Naive thymus-derived CD4-positive, alpha-beta T cell (primary cell): ENCODE data around the gene ABL2. TPM values are rescaled to one million over a fixed set of nuclear protein-coding genes. Genes with fewer than 3 reads are reported as not detected.

Source experiments
- ATAC-seq: fragments of 150-1000 bp; cut with Tn5 transposase; 2 replicates; pipeline ENCODE4 v1.10.0; 2021; ENCODE audit warnings: mild to moderate bottlenecking, moderate library complexity
- CTCF ChIA-PET: fragments of 350-600 bp; sonication (Branson Sonifier 250); formaldehyde crosslinking; loops from one replicate; lab custom pipeline; 2021; ENCODE audit warnings: antibody characterized with exemption; lab: Charles Lee
- POLR2A ChIA-PET: fragments of 350-600 bp; sonication (Branson Sonifier 250); formaldehyde crosslinking; loops from one replicate; lab custom pipeline; 2021; ENCODE audit warnings: antibody characterized with exemption, inconsistent platforms; lab: Charles Lee
- DNase-seq, 9 donors: peaks; one replicate each; pipeline versions ENCODE4 v3.0.0 to v3.0.0-alpha.2; 2020 to 2022; ENCODE audit warnings: mixed read lengths in 1 of 9
- H3K27ac ChIP-seq: one replicate; pipeline ENCODE4 v1.7.0; 2013; ENCODE audit warnings: mild to moderate bottlenecking, low read depth, low read length, moderate library complexity
- H3K27me3 ChIP-seq, 2 donors: one replicate each; pipeline ENCODE4 v1.7.0; 2013; ENCODE audit warnings: low read length in 2 of 2, mild to moderate bottlenecking in 2 of 2, moderate library complexity in 2 of 2; ENCODE audit not compliant: control insufficient read depth in 2 of 2, insufficient read depth in 2 of 2
- H3K36me3 ChIP-seq, 3 experiments: 1 replicate in 2 of 3; 2 replicates in 1 of 3; pipeline ENCODE4 v1.7.0; 2013; ENCODE audit warnings: low read length in 3 of 3, mild to moderate bottlenecking in 3 of 3, moderate library complexity in 1 of 3; ENCODE audit not compliant: insufficient read depth in 3 of 3, control insufficient read depth in 2 of 3
- H3K4me1 ChIP-seq, 2 donors: one replicate each; pipeline ENCODE4 v1.7.0; 2013; ENCODE audit warnings: low read length in 2 of 2, mild to moderate bottlenecking in 2 of 2, moderate library complexity in 1 of 2; ENCODE audit not compliant: control insufficient read depth in 2 of 2, insufficient read depth in 2 of 2
- H3K4me3 ChIP-seq: 2 replicates; pipeline ENCODE4 v1.7.0; 2013; ENCODE audit warnings: mild to moderate bottlenecking, low read length
- H3K9me3 ChIP-seq, 3 experiments: 1 replicate in 2 of 3; 2 replicates in 1 of 3; pipeline ENCODE4 v1.7.0; 2013; ENCODE audit warnings: low read length in 3 of 3; ENCODE audit not compliant: control insufficient read depth in 2 of 3
- H3K27ac Mint-ChIP-seq, 9 donors: one replicate each; pipeline ENCODE4 v1.8.0; 2020 to 2022; ENCODE audit warnings: mixed read lengths in 9 of 9, mild to moderate bottlenecking in 8 of 9, moderate library complexity in 5 of 9, inconsistent platforms in 2 of 9
- H3K27me3 Mint-ChIP-seq, 5 donors: one replicate each; pipeline ENCODE4 v1.8.0; 2021 to 2022; ENCODE audit warnings: mixed read lengths in 5 of 5, mild to moderate bottlenecking in 1 of 5
- H3K36me3 Mint-ChIP-seq, 5 donors: one replicate each; pipeline ENCODE4 v1.8.0; 2020 to 2022; ENCODE audit warnings: mixed read lengths in 5 of 5, mild to moderate bottlenecking in 3 of 5, inconsistent platforms in 1 of 5
- H3K4me1 Mint-ChIP-seq, 7 donors: one replicate each; pipeline ENCODE4 v1.8.0; 2020 to 2022; ENCODE audit warnings: mixed read lengths in 7 of 7, mild to moderate bottlenecking in 3 of 7, inconsistent platforms in 1 of 7
- H3K4me3 Mint-ChIP-seq, 10 donors: one replicate each; pipeline ENCODE4 v1.8.0; 2020 to 2022; ENCODE audit warnings: mild to moderate bottlenecking in 10 of 10, mixed read lengths in 10 of 10, moderate library complexity in 6 of 10, inconsistent platforms in 2 of 10
- H3K9me3 Mint-ChIP-seq, 11 donors: one replicate each; pipeline ENCODE4 v1.8.0; 2020 to 2022; ENCODE audit warnings: mixed read lengths in 11 of 11, mild to moderate bottlenecking in 4 of 11, inconsistent platforms in 1 of 11, moderate library complexity in 1 of 11
- intact Hi-C, 2 donors: fragments of 100-400 bp; cut with micrococcal nuclease; formaldehyde crosslinking; loops; one replicate each; pipeline ENCODE4 v1.15.1; 2023
- polyA plus RNA-seq, 2 donors: library from polyadenylated mRNA; unstranded; fragments of 300-500 nt; fragmentation: Illumina TruSeq; gene quantifications; one replicate each; pipeline ENCODE4 v1.2.3, GENCODE V29; 2021
- total RNA-seq, 6 experiments: library from RNA in 5 of 6; stranded (reverse) in 5 of 6; gene quantifications; 1 replicate in 5 of 6; 2 replicates in 1 of 6; pipeline ENCODE4 v1.2.3 and lab custom pipeline; 2021 to 2026

The ABL2 gene
- total and polyA plus RNA-seq, 7 experiments from 2014 or later, result 1.9 to 20.1 (median 17.1) TPM

DNA sequence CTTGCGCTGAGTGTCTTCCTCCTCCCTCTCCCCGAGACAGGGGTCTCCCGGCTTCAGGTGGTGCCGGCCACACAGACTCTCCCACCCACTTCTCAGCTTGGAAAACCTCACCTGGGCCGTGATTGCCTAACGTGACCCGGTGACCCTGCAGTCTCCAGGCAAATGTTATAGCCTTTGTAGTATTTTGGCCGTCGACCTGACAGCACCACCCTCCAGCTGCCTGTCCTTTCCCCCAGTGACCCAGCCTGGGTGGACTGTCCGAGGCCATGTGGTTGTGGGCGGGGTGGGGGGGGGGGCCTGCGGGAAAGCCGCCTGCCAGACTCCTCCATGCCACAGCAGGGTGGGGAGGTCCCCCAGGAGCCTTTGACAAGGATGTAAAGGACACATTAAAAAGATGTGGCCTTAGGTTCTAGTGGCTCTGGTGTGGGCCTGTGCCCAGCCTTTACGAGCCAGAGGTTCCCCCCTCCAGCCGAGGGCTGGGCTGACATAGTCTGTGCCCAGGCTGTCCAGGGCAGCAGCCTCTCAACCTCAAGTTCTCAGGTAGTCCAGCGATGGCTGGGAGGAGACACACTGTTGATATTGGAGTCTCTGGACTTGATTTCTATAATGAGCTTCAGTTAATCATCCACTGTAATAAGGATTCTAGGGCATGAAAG is 139.5 kb downstream of the ABL2 start:
- Mint-ChIP-seq H3K4me3 (no peak overlapping the region), H3K27ac (peak overlapping the region in 3 of 9 donors; percentile 28 to 59 (median 57)), H3K27me3 (no peaks in the 10 kb centered on the region), H3K4me1 (peaks cover 0 to 9% (median 0%) of the 10 kb centered on the region in 7 donors), H3K36me3 (peaks cover 0 to 17% (median 9%) of the 10 kb centered on the region in 5 donors), H3K9me3 (no peaks in the 10 kb centered on the region)
- ATAC-seq (no peak), DNase-seq (no peak)
- peaks cover 0 to 81% (median 4%) of the 10 kb centered on the region in 3 experiments for H3K36me3 ChIP-seq
- H3K27me3 ChIP-seq, result no peaks in the 10 kb centered on the region
- H3K4me1 ChIP-seq, result no peaks in the 10 kb centered on the region
- CTCF ChIA-PET, result interaction anchor here (0.6 kb wide), 1 partner anchor 11 kb away, joined by 7 read pairs; no protein-coding TSS in a partner anchor
- no peak overlapping the region for H3K4me3 ChIP-seq
- H3K27ac ChIP-seq, result no peak overlapping the region
- intact Hi-C loops, result loop anchor here in 1 of 2 donors (10.0 kb wide), 2 partner anchors 545 to 725 kb away; no protein-coding TSS in a partner anchor
- POLR2A ChIA-PET, result interaction anchor here (0.6 kb wide), 1 partner anchor 830 kb away, joined by 3 read pairs; no protein-coding TSS in a partner anchor
- H3K9me3 ChIP-seq, result no peaks in the 10 kb centered on the region

DNA sequence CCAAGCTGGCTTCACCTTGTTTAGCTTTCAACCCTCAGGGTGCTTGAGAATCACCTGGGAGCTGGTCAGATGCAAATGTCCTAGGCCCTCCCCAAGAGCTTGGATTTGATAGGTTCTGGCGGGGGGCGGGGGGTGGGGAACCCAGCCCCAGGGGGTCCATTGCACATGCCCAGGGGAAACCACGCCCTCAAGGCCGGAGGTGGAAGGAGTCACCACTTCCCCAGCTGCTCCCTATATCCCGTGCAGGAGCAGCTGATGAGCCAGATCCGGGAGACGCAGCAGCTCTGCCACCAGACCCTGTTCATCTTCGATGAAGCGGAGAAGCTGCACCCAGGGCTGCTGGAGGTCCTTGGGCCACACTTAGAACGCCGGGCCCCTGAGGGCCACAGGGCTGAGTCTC is 141.8 kb downstream of the ABL2 start:
- Mint-ChIP-seq H3K36me3 (peaks cover 0 to 8% (median 3%) of the 10 kb centered on the region in 5 donors), H3K27ac (no peak overlapping the region), H3K27me3 (no peaks in the 10 kb centered on the region), H3K9me3 (no peaks in the 10 kb centered on the region), H3K4me1 (peaks cover 0 to 21% (median 11%) of the 10 kb centered on the region in 7 donors), H3K4me3 (no peak overlapping the region)
- H3K4me1 ChIP-seq, result peaks cover 0 to 4% of the 10 kb centered on the region in 2 donors
- no peak for ATAC-seq
- H3K4me3 ChIP-seq, result no peak overlapping the region
- peaks cover 0 to 58% (median 4%) of the 10 kb centered on the region in 3 experiments for H3K36me3 ChIP-seq
- POLR2A ChIA-PET, result no interaction called here
- H3K9me3 ChIP-seq, result no peaks in the 10 kb centered on the region
- no peaks in the 10 kb centered on the region for H3K27me3 ChIP-seq
- CTCF ChIA-PET, result interaction anchor here (0.7 to 1.0 kb wide), 2 partner anchors 57 to 554 kb away, joined by 3 read pairs; no protein-coding TSS in a partner anchor
- DNase-seq, result no peak
- H3K27ac ChIP-seq, result no peak overlapping the region
- intact Hi-C loops, result loop anchor here in 1 of 2 donors (10.0 kb wide), 2 partner anchors 543 to 727 kb away; no protein-coding TSS in a partner anchor

GRCh38 chr1:179083533-179083932 is 145.9 kb downstream of the ABL2 start:
- Mint-ChIP-seq H3K27ac (peak overlapping the region in 7 of 9 donors; percentile 8 to 99 (median 82)), H3K36me3 (peaks cover 0 to 11% (median 0%) of the 10 kb centered on the region in 5 donors), H3K9me3 (no peaks in the 10 kb centered on the region), H3K4me1 (peaks cover 14 to 39% (median 25%) of the 10 kb centered on the region in 7 donors), H3K27me3 (no peaks in the 10 kb centered on the region), H3K4me3 (peak overlapping the region; percentile 61 to 100 (median 94))
- Histone ChIP-seq H3K4me3 (no peak overlapping the region), H3K27me3 (no peaks in the 10 kb centered on the region), H3K27ac (no peak overlapping the region), H3K4me1 (peaks cover 4 to 11% of the 10 kb centered on the region in 2 donors), H3K36me3 (peaks cover 0 to 22% (median 4%) of the 10 kb centered on the region in 3 experiments), H3K9me3 (no peaks in the 10 kb centered on the region)
- POLR2A ChIA-PET, result interaction anchor here (0.6 kb wide), 1 partner anchor 800 kb away, joined by 3 read pairs; no protein-coding TSS in a partner anchor
- intact Hi-C loops, result loop anchor here (5.0 to 10.0 kb wide), 4 partner anchors 364 to 799 kb away; partner anchors contain the start of gene TOR1AIP1 (in 1 of the 2)
- CTCF ChIA-PET, result interaction anchor here (1.1 to 1.2 kb wide), 2 partner anchors 284 to 287 kb away, joined by 3 read pairs; no protein-coding TSS in a partner anchor
- DNase-seq (no peak), ATAC-seq (no peak)

GRCh38 chr1:179082999-179083335 is 146.5 kb downstream of the ABL2 start:
- Histone ChIP-seq H3K27me3 (no peaks in the 10 kb centered on the region), H3K36me3 (peaks cover 0 to 17% (median 4%) of the 10 kb centered on the region in 3 experiments), H3K27ac (peak overlapping the region; percentile 76), H3K9me3 (no peaks in the 10 kb centered on the region), H3K4me1 (peaks cover 4 to 11% of the 10 kb centered on the region in 2 donors), H3K4me3 (peak overlapping the region; percentile 93)
- ChIA-PET POLR2A (interaction anchor here (0.6 kb wide), 1 partner anchor 800 kb away, joined by 3 read pairs; no protein-coding TSS in a partner anchor), CTCF (interaction anchor here (1.2 kb wide), 1 partner anchor 287 kb away, joined by 3 read pairs; no protein-coding TSS in a partner anchor)
- no peak for ATAC-seq
- peak overlapping the region; percentile 82 to 99 (median 94) for H3K27ac Mint-ChIP-seq
- DNase-seq, result peak in 7 of 9 donors; percentile 7 to 45 (median 19)
- intact Hi-C loops, result loop anchor here (1.0 to 10.0 kb wide), 5 partner anchors 57 to 799 kb away; partner anchors contain the start of gene TOR1AIP1 (in 1 of the 2)
- H3K27me3 Mint-ChIP-seq, result no peaks in the 10 kb centered on the region
- H3K4me3 Mint-ChIP-seq, result peak overlapping the region; percentile 91 to 100 (median 95)
- peaks cover 0 to 11% (median 0%) of the 10 kb centered on the region in 5 donors for H3K36me3 Mint-ChIP-seq
- H3K4me1 Mint-ChIP-seq, result peaks cover 14 to 38% (median 25%) of the 10 kb centered on the region in 7 donors
- no peaks in the 10 kb centered on the region for H3K9me3 Mint-ChIP-seq

DNA sequence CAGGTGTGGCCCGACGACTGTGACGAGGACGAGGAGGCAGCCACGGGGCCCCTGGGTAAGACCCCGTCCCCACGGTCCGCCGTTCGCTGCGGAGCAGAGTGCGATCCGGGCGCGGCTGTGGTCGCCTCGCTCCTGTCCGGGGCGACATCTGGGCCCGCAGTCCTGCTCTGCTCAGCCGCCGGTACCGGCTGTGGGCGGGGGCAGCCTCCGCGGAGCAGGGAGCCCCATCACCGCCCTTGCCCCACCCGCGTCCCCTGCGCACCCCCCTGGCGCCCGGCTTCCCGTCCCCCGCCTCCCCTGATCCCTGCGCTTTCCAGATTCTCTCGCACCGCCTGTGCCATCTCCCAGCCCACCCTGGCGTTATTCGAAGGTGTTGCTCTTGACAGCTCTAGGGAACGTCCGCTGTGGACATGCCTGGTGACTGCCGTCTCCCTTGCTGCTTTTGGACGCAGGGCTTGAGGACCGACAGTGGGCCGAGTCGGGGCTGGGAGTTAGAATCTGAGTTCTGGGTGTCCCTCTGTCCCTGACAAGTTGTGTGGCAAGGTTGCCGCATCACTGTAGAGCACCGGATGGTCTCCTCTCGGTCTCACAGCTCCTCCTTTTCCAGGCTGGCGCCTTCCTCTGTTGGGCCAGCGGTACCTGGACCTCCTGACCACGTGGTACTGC is 147.0 kb downstream of the ABL2 start:
- peak overlapping the region; percentile 82 to 99 (median 94) for H3K27ac Mint-ChIP-seq
- Histone ChIP-seq H3K27ac (peak overlapping the region; percentile 76), H3K4me3 (peak overlapping the region; percentile 93), H3K4me1 (peaks cover 4 to 11% of the 10 kb centered on the region in 2 donors), H3K9me3 (no peaks in the 10 kb centered on the region), H3K27me3 (no peaks in the 10 kb centered on the region), H3K36me3 (peaks cover 0 to 13% (median 2%) of the 10 kb centered on the region in 3 experiments)
- peak in 8 of 9 donors; percentile 14 to 49 (median 26) for DNase-seq
- ChIA-PET CTCF (interaction anchor here (0.6 to 1.2 kb wide), 2 partner anchors 288 to 532 kb away, joined by 3 read pairs; no protein-coding TSS in a partner anchor), POLR2A (interaction anchor here (0.6 to 3.4 kb wide), 4 partner anchors 12 to 283 kb away, joined by 4 to 11 read pairs (median 4); partner anchors contain the start of gene AXDND1)
- H3K4me1 Mint-ChIP-seq, result peaks cover 14 to 38% (median 25%) of the 10 kb centered on the region in 7 donors
- H3K36me3 Mint-ChIP-seq, result peaks cover 0 to 11% (median 0%) of the 10 kb centered on the region in 5 donors
- intact Hi-C loops, result loop anchor here (1.0 to 10.0 kb wide), 5 partner anchors 56 to 800 kb away; partner anchors contain the start of gene TOR1AIP1 (in 1 of the 2)
- no peaks in the 10 kb centered on the region for H3K27me3 Mint-ChIP-seq
- no peaks in the 10 kb centered on the region for H3K9me3 Mint-ChIP-seq
- ATAC-seq, result peak; percentile 34
- peak overlapping the region; percentile 91 to 100 (median 95) for H3K4me3 Mint-ChIP-seq
